HUES48 (cell line): ENCODE data around the gene NTSR2.

Experiments used
- H3K27ac ChIP-seq: one replicate; pipeline ENCODE4 v1.7.0; 2013; ENCODE audit warnings: low read depth, low read length, inconsistent platforms
- H3K27me3 ChIP-seq: 2 replicates; pipeline ENCODE4 v1.6.1; 2013; ENCODE audit warnings: mild to moderate bottlenecking, low read length; ENCODE audit not compliant: control insufficient read depth, insufficient read depth
- H3K36me3 ChIP-seq: 2 replicates; pipeline ENCODE4 v1.6.1; 2013; ENCODE audit warnings: low read length; ENCODE audit not compliant: control insufficient read depth, insufficient read depth
- H3K4me1 ChIP-seq: 2 replicates; pipeline ENCODE4 v1.6.1; 2013; ENCODE audit warnings: mild to moderate bottlenecking, low read length; ENCODE audit not compliant: control insufficient read depth, insufficient read depth
- H3K4me3 ChIP-seq: 2 replicates; pipeline ENCODE4 v1.5.1; 2013; ENCODE audit warnings: mild to moderate bottlenecking, low read depth, low read length
- H3K9ac ChIP-seq: 2 replicates; pipeline ENCODE4 v1.6.1; 2013; ENCODE audit warnings: mild to moderate bottlenecking, low read depth, low read length, moderate library complexity
- H3K9me3 ChIP-seq: 2 replicates; pipeline ENCODE4 v1.6.1; 2013; ENCODE audit warnings: low read length; ENCODE audit not compliant: control insufficient read depth, insufficient read depth

The NTSR2 gene

GRCh38 chr2:11677136-11678055, 7.4 kb upstream of the NTSR2 start:
- no peak overlapping the region for H3K27ac ChIP-seq
- H3K36me3 ChIP-seq, result no peaks in the 10 kb centered on the region
- H3K9me3 ChIP-seq, result no peaks in the 10 kb centered on the region
- 0 out of 2 replicates have a peak, but pooled peaks cover 3% of the 10 kb centered on the region for H3K27me3 ChIP-seq
- peaks cover 15% of the 10 kb centered on the region for H3K4me1 ChIP-seq
- no peak overlapping the region for H3K9ac ChIP-seq
- no peak overlapping the region for H3K4me3 ChIP-seq

- no peaks in the 10 kb centered on the region for H3K36me3 ChIP-seq
- H3K4me1 ChIP-seq, result peaks cover 15% of the 10 kb centered on the region
- H3K4me3 ChIP-seq, result no peak overlapping the region
- H3K27ac ChIP-seq, result no peak overlapping the region
- no peaks in the 10 kb centered on the region for H3K9me3 ChIP-seq
- H3K27me3 ChIP-seq, result 0 out of 2 replicates have a peak, but pooled peaks cover 3% of the 10 kb centered on the region
- no peak overlapping the region for H3K9ac ChIP-seq
Measured at GRCh38 chr2:11676640-11677039, 6.6 kb upstream of the NTSR2 start.

GRCh38 chr2:11675423-11676112, 5.6 kb upstream of the NTSR2 start:
- Histone ChIP-seq H3K36me3 (no peaks in the 10 kb centered on the region), H3K4me3 (no peak overlapping the region)

GRCh38 chr2:11674983-11675382, 5.0 kb upstream of the NTSR2 start:
- Histone ChIP-seq H3K9me3 (no peaks in the 10 kb centered on the region), H3K27ac (no peak overlapping the region), H3K4me3 (no peak overlapping the region), H3K4me1 (peaks cover 15% of the 10 kb centered on the region), H3K27me3 (peaks cover 16% of the 10 kb centered on the region), H3K9ac (no peak overlapping the region), H3K36me3 (no peaks in the 10 kb centered on the region)

More at GRCh38 chr2:11675423-11676112, 5.6 kb upstream of the NTSR2 start:
- no peak overlapping the region for H3K9ac ChIP-seq
- H3K27ac ChIP-seq, result no peak overlapping the region
- no peaks in the 10 kb centered on the region for H3K9me3 ChIP-seq
- peaks cover 15% of the 10 kb centered on the region for H3K4me1 ChIP-seq
- peaks cover 10% of the 10 kb centered on the region for H3K27me3 ChIP-seq

GRCh38 chr2:11672407-11672806, 2.4 kb upstream of the NTSR2 start:
- no peaks in the 10 kb centered on the region for H3K36me3 ChIP-seq
- H3K4me1 ChIP-seq, result peaks cover 6% of the 10 kb centered on the region; the same call in 1 of the 2 replicates
- no peak overlapping the region for H3K4me3 ChIP-seq
- H3K27me3 ChIP-seq, result peaks cover 38% of the 10 kb centered on the region
- no peak overlapping the region for H3K27ac ChIP-seq
- no peaks in the 10 kb centered on the region for H3K9me3 ChIP-seq
- H3K9ac ChIP-seq, result no peak overlapping the region

- Histone ChIP-seq H3K4me1 (no peaks in the 10 kb centered on the region), H3K27me3 (peaks cover 35% of the 10 kb centered on the region), H3K9me3 (no peaks in the 10 kb centered on the region), H3K36me3 (no peaks in the 10 kb centered on the region), H3K27ac (no peak overlapping the region), H3K4me3 (no peak overlapping the region), H3K9ac (no peak overlapping the region)
Measured at GRCh38 chr2:11667866-11668637, 1.9 kb downstream of the NTSR2 start.

- Histone ChIP-seq H3K4me3 (no peak overlapping the region), H3K4me1 (no peaks in the 10 kb centered on the region), H3K27me3 (peaks cover 35% of the 10 kb centered on the region), H3K36me3 (no peaks in the 10 kb centered on the region), H3K27ac (no peak overlapping the region), H3K9me3 (no peaks in the 10 kb centered on the region), H3K9ac (no peak overlapping the region)
Measured at GRCh38 chr2:11667194-11667593, 2.8 kb downstream of the NTSR2 start.

- Histone ChIP-seq H3K27ac (no peak overlapping the region), H3K4me1 (no peaks in the 10 kb centered on the region), H3K9ac (no peak overlapping the region), H3K27me3 (peaks cover 29% of the 10 kb centered on the region), H3K4me3 (no peak overlapping the region), H3K36me3 (no peaks in the 10 kb centered on the region), H3K9me3 (no peaks in the 10 kb centered on the region)
Measured at GRCh38 chr2:11665510-11666362, 4.3 kb downstream of the NTSR2 start.

GRCh38 chr2:11665028-11665427, 5.0 kb downstream of the NTSR2 start:
- H3K27me3 ChIP-seq, result peaks cover 22% of the 10 kb centered on the region

GRCh38 chr2:11663427-11663826, 6.6 kb downstream of the NTSR2 start:
- H3K9ac ChIP-seq, result no peak overlapping the region
- peaks cover 7% of the 10 kb centered on the region for H3K27me3 ChIP-seq
- H3K27ac ChIP-seq, result no peak overlapping the region
- no peak overlapping the region for H3K4me3 ChIP-seq
- H3K9me3 ChIP-seq, result no peaks in the 10 kb centered on the region
- no peaks in the 10 kb centered on the region for H3K36me3 ChIP-seq
- no peaks in the 10 kb centered on the region for H3K4me1 ChIP-seq

More at GRCh38 chr2:11665028-11665427, 5.0 kb downstream of the NTSR2 start:
- Histone ChIP-seq H3K4me1 (no peaks in the 10 kb centered on the region), H3K9ac (no peak overlapping the region), H3K36me3 (no peaks in the 10 kb centered on the region), H3K4me3 (no peak overlapping the region), H3K9me3 (no peaks in the 10 kb centered on the region), H3K27ac (no peak overlapping the region)
